Putamen (tissue), 1 donor: ENCODE measurements around the gene UBA6.
"Not testable (repeated sequence)": the region's sequence is repeated elsewhere in the genome, so short reads cannot be mapped to it uniquely, and the experiment has no call there.

Source experiments
- DNase-seq: peaks from one replicate; pipeline ENCODE4 v3.0.0-alpha.2; 2016; ENCODE audit warnings: low spot score

Gene UBA6

GRCh38 chr4:67700738-67701516 is at the start of gene UBA6:
Gene UBA6 (minus strand): TSS chr4:67701155. CDS start chr4:67701119, 36 bp downstream.
- DNase-seq, result peak; percentile 94

GRCh38 chr4:67750691-67751090 is 49.7 kb upstream of the UBA6 start:
- DNase-seq, result no peak

- no peak for DNase-seq
Measured at GRCh38 chr4:67749286-67749685, 48.3 kb upstream of the UBA6 start.

GRCh38 chr4:67746797-67747495 is 46.0 kb upstream of the UBA6 start:
- peak; percentile 18 for DNase-seq

GRCh38 chr4:67744561-67745283 is 43.8 kb upstream of the UBA6 start:
- no peak for DNase-seq

- no peak for DNase-seq
Measured at GRCh38 chr4:67743194-67743593, 42.2 kb upstream of the UBA6 start.

- DNase-seq, result no peak
Measured at GRCh38 chr4:67736262-67736661, 35.3 kb upstream of the UBA6 start.

- no peak for DNase-seq
Measured at GRCh38 chr4:67735325-67735724, 34.4 kb upstream of the UBA6 start.

GRCh38 chr4:67730511-67730910 is 29.6 kb upstream of the UBA6 start:
- DNase-seq, result not testable (repeated sequence)

- DNase-seq, result no peak
Measured at GRCh38 chr4:67727124-67727850, 26.3 kb upstream of the UBA6 start.

- DNase-seq, result no peak
Measured at GRCh38 chr4:67725981-67726380, 25.0 kb upstream of the UBA6 start.

- no peak for DNase-seq
Measured at GRCh38 chr4:67725132-67725531, 24.2 kb upstream of the UBA6 start.

GRCh38 chr4:67723949-67724348 is 23.0 kb upstream of the UBA6 start:
- DNase-seq, result no peak

- DNase-seq, result no peak
Measured at GRCh38 chr4:67723341-67723740, 22.4 kb upstream of the UBA6 start.

GRCh38 chr4:67721770-67722597 is 21.0 kb upstream of the UBA6 start:
- no peak for DNase-seq

- no peak for DNase-seq
Measured at GRCh38 chr4:67721315-67721769, 20.4 kb upstream of the UBA6 start.

GRCh38 chr4:67719953-67720617 is 19.1 kb upstream of the UBA6 start:
- no peak for DNase-seq

GRCh38 chr4:67718848-67719247 is 17.9 kb upstream of the UBA6 start:
- DNase-seq, result no peak

GRCh38 chr4:67717586-67717985 is 16.6 kb upstream of the UBA6 start:
- no peak for DNase-seq

GRCh38 chr4:67714955-67715354 is 14.0 kb upstream of the UBA6 start:
- DNase-seq, result no peak

GRCh38 chr4:67714248-67714583 is 13.3 kb upstream of the UBA6 start:
- no peak for DNase-seq
